PC-9 (cell line): ENCODE measurements around the gene TTC27. TPM values are rescaled to one million over a fixed set of nuclear protein-coding genes. Genes with fewer than 3 reads are reported as not detected.

ENCODE experiments used
- BruUV-seq: library from RNA; stranded (reverse); fragments of 400-500 nt; replicated peaks from 2 replicates; lab custom pipeline; 2021; lab: Mats Ljungman, UMichigan
- CTCF ChIA-PET: fragments of 300-600 bp; sonication (Branson Sonifier 250); formaldehyde crosslinking; loops from one replicate; lab custom pipeline; 2022; ENCODE audit warnings: antibody characterized with exemption; lab: Charles Lee
- POLR2A ChIA-PET: fragments of 300-600 bp; sonication (Branson Sonifier 250); formaldehyde crosslinking; loops from one replicate; lab custom pipeline; 2022; ENCODE audit warnings: antibody characterized with exemption; ENCODE audit not compliant: unreplicated experiment; lab: Charles Lee
- DNase-seq, 2 experiments: peaks; one replicate each; pipeline versions ENCODE4 v3.0.0 to v3.0.0-alpha.2; 2015 to 2022; ENCODE audit warnings: mixed read lengths in 1 of 2
- H2AFZ ChIP-seq: fragments of 200-600 bp; sonication (generic); 2 replicates; pipeline ENCODE4 v1.8.1; 2017; ENCODE audit warnings: antibody characterized with exemption
- H3F3A ChIP-seq: fragments of 200-600 bp; sonication (generic); 2 replicates; pipeline ENCODE4 v1.8.1; 2017; ENCODE audit warnings: antibody characterized with exemption, mild to moderate bottlenecking, low read depth; ENCODE audit not compliant: insufficient read depth
- H3K27ac ChIP-seq: fragments of 200-600 bp; sonication (generic); 2 replicates; pipeline ENCODE4 v1.6.1; 2016; ENCODE audit warnings: mixed run types
- H3K27me3 ChIP-seq: fragments of 200-600 bp; sonication (generic); 2 replicates; pipeline ENCODE4 v1.6.1; 2016; ENCODE audit warnings: low read depth, mixed run types; ENCODE audit not compliant: insufficient read depth
- H3K36me3 ChIP-seq: fragments of 200-600 bp; sonication (generic); 2 replicates; pipeline ENCODE4 v1.6.1; 2016; ENCODE audit warnings: low read depth, mixed run types
- H3K4me1 ChIP-seq: fragments of 200-600 bp; sonication (generic); replicated peaks from 2 replicates; pipeline ENCODE4 v1.6.1; 2016; ENCODE audit warnings: mixed run types; ENCODE audit not compliant: insufficient read depth
- H3K4me2 ChIP-seq: fragments of 200-600 bp; sonication (generic); 2 replicates; pipeline ENCODE4 v1.6.1; 2017; ENCODE audit warnings: mixed run types
- H3K4me3 ChIP-seq: fragments of 200-600 bp; sonication (generic); 2 replicates; pipeline ENCODE4 v1.6.1; 2016; ENCODE audit warnings: mixed run types
- H3K79me2 ChIP-seq: fragments of 200-600 bp; sonication (generic); 2 replicates; pipeline ENCODE4 v1.6.1; 2017; ENCODE audit warnings: low read depth, mixed run types
- H3K9me2 ChIP-seq: fragments of 200-600 bp; sonication (generic); 2 replicates; pipeline ENCODE4 v1.8.1; 2017; ENCODE audit warnings: mild to moderate bottlenecking; ENCODE audit not compliant: insufficient read depth
- H3K9me3 ChIP-seq: fragments of 200-600 bp; sonication (generic); 2 replicates; pipeline ENCODE4 v1.8.1; 2016; ENCODE audit warnings: low read depth; ENCODE audit not compliant: insufficient read depth
- H4K20me1 ChIP-seq: fragments of 200-600 bp; sonication (generic); 2 replicates; pipeline ENCODE4 v1.8.1; 2017; ENCODE audit not compliant: insufficient read depth
- EZH2 ChIP-seq: fragments of 200-600 bp; sonication (generic); IDR thresholded peaks from 2 replicates; pipeline ENCODE4 v1.8.0; 2017; ENCODE audit warnings: antibody characterized with exemption, low read depth
- intact Hi-C: fragments of 100-400 bp; cut with micrococcal nuclease; formaldehyde crosslinking; loops from one replicate; pipeline ENCODE4 v1.10.0; 2022; ENCODE audit not compliant: unreplicated experiment
- total RNA-seq: library from RNA; stranded (reverse); gene quantifications from 2 replicates; pipeline ENCODE4 v1.2.3, GENCODE V29; 2021
- TF ChIP-seq, protein P1 (sequence below): fragments of 200-600 bp; sonication (generic); conservative IDR thresholded peaks from 2 replicates; pipeline ENCODE4 v1.6.1; 2017; ENCODE audit warnings: mixed run types, antibody characterized with exemption, mild to moderate bottlenecking, moderate library complexity

The TTC27 gene
- total RNA-seq, 1 experiment from 2014 or later: 12.8 TPM

- Histone ChIP-seq H3F3A (no peaks in the 10 kb centered on the region), H2AFZ (no peak overlapping the region), H4K20me1 (no peaks in the 10 kb centered on the region), H3K9me3 (no peaks in the 10 kb centered on the region), H3K4me2 (no peak overlapping the region), H3K4me1 (no peaks in the 10 kb centered on the region), H3K27me3 (no peaks in the 10 kb centered on the region), H3K36me3 (no peaks in the 10 kb centered on the region), H3K4me3 (no peak overlapping the region), H3K9me2 (no peaks in the 10 kb centered on the region), H3K27ac (no peak overlapping the region), H3K79me2 (no peaks in the 10 kb centered on the region)
- intact Hi-C loops: no loop called here
- TF ChIP-seq, protein P1, sequence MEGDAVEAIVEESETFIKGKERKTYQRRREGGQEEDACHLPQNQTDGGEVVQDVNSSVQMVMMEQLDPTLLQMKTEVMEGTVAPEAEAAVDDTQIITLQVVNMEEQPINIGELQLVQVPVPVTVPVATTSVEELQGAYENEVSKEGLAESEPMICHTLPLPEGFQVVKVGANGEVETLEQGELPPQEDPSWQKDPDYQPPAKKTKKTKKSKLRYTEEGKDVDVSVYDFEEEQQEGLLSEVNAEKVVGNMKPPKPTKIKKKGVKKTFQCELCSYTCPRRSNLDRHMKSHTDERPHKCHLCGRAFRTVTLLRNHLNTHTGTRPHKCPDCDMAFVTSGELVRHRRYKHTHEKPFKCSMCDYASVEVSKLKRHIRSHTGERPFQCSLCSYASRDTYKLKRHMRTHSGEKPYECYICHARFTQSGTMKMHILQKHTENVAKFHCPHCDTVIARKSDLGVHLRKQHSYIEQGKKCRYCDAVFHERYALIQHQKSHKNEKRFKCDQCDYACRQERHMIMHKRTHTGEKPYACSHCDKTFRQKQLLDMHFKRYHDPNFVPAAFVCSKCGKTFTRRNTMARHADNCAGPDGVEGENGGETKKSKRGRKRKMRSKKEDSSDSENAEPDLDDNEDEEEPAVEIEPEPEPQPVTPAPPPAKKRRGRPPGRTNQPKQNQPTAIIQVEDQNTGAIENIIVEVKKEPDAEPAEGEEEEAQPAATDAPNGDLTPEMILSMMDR: no peak
- TF ChIP-seq EZH2: no peak
- no peak for DNase-seq
- POLR2A ChIA-PET: no interaction called here
- BruUV-seq: no TSS peak
- CTCF ChIA-PET: no interaction called here
Measured at GRCh38 chr2:32852856-32853255, 225.0 kb downstream of the TTC27 start.

GRCh38 chr2:32856891-32857290 is 229.0 kb downstream of the TTC27 start:
- H3K4me1 ChIP-seq: no peaks in the 10 kb centered on the region
- H4K20me1 ChIP-seq: no peaks in the 10 kb centered on the region
- no peaks in the 10 kb centered on the region for H3K79me2 ChIP-seq
- intact Hi-C loops: no loop called here
- no peaks in the 10 kb centered on the region for H3K36me3 ChIP-seq
- DNase-seq: no peak
- H3F3A ChIP-seq: no peaks in the 10 kb centered on the region
- CTCF ChIA-PET: interaction anchor here (0.6 kb wide), 1 partner anchor 584 kb away, joined by 3 read pairs; no protein-coding TSS in a partner anchor
- H3K9me3 ChIP-seq: no peaks in the 10 kb centered on the region
- H3K27me3 ChIP-seq: no peaks in the 10 kb centered on the region
- TF ChIP-seq EZH2: no peak
- TF ChIP-seq, protein P1: no peak
- H3K4me2 ChIP-seq: no peak overlapping the region
- no peak overlapping the region for H3K4me3 ChIP-seq
- BruUV-seq: no TSS peak
- POLR2A ChIA-PET: no interaction called here
- H2AFZ ChIP-seq: no peak overlapping the region
- no peak overlapping the region for H3K27ac ChIP-seq
- H3K9me2 ChIP-seq: no peaks in the 10 kb centered on the region

GRCh38 chr2:32858713-32859112 is 230.9 kb downstream of the TTC27 start:
- intact Hi-C loops: no loop called here
- peaks cover 5% of the 10 kb centered on the region; the same call in 1 of the 2 replicates for H3F3A ChIP-seq
- H3K4me1 ChIP-seq: peaks cover 12% of the 10 kb centered on the region
- no peaks in the 10 kb centered on the region for H3K36me3 ChIP-seq
- no peak overlapping the region for H2AFZ ChIP-seq
- no TSS peak for BruUV-seq
- H3K4me3 ChIP-seq: no peak overlapping the region
- H3K9me2 ChIP-seq: no peaks in the 10 kb centered on the region
- POLR2A ChIA-PET: no interaction called here
- DNase-seq: no peak
- no peaks in the 10 kb centered on the region for H3K79me2 ChIP-seq
- no peaks in the 10 kb centered on the region for H3K9me3 ChIP-seq
- no peak overlapping the region for H3K27ac ChIP-seq
- no peaks in the 10 kb centered on the region for H3K27me3 ChIP-seq
- TF ChIP-seq, protein P1: no peak
- no peak for TF ChIP-seq EZH2
- no peaks in the 10 kb centered on the region for H4K20me1 ChIP-seq
- no peak overlapping the region for H3K4me2 ChIP-seq
- CTCF ChIA-PET: no interaction called here
